A549 (cell line): ENCODE measurements around the gene HCFC2. TPM values are rescaled to one million over a fixed set of nuclear protein-coding genes. Genes with fewer than 3 reads are reported as not detected.

ENCODE experiments used
- ATAC-seq, 2 experiments: fragments of 200-7000 bp in 1 of 2; fragments of >200 bp in 1 of 2; cut with Nextera tagmentation in 1 of 2; cut with Tn5 transposase in 1 of 2; 3 replicates each; pipeline versions ENCODE4 v1.8.0 to v1.9.1; 2018 to 2020; ENCODE audit warnings: mild to moderate bottlenecking in 1 of 2, moderate library complexity in 1 of 2
- CTCF ChIA-PET: fragments of 300-600 bp; sonication (Branson Sonifier 250); formaldehyde crosslinking; extraction: SDS; loops from one replicate; lab custom pipeline; 2021; ENCODE audit warnings: antibody characterized with exemption, inconsistent platforms; lab: Yijun Ruan, JAX
- POLR2A ChIA-PET: fragments of 350-600 bp; formaldehyde crosslinking; extraction: SDS; loops from one replicate; lab custom pipeline; 2021; ENCODE audit warnings: antibody characterized with exemption, inconsistent platforms; lab: Yijun Ruan, JAX
- DNase-seq, 2 experiments: peaks; one replicate each; pipeline versions ENCODE4 v3.0.0 to v3.0.0-alpha.2; 2011 to 2016; ENCODE audit warnings: low read depth in 1 of 2, low spot score in 1 of 2
- FAIRE-seq: peaks from 2 replicates; lab custom pipeline; 2011; peaks lifted over from hg19 to GRCh38; lab: Jason Lieb, UNC
- H3K27ac ChIP-seq, 2 experiments: fragments of >200 bp; sonication (Bioruptor Twin); formaldehyde crosslinking; 3 replicates each; pipeline ENCODE4 v1.5.1; 2016 to 2017
- H3K4me1 ChIP-seq: fragments of >200 bp; sonication (Bioruptor Twin); formaldehyde crosslinking; 3 replicates; pipeline ENCODE4 v1.6.1; 2016
- H3K4me2 ChIP-seq: fragments of >200 bp; sonication (Bioruptor Twin); formaldehyde crosslinking; 3 replicates; pipeline ENCODE4 v1.6.1; 2016
- H3K4me3 ChIP-seq: fragments of >200 bp; sonication (Bioruptor Twin); formaldehyde crosslinking; 3 replicates; pipeline ENCODE4 v1.5.1; 2016
- H3K9me3 ChIP-seq: fragments of >200 bp; sonication (Bioruptor Twin); formaldehyde crosslinking; 3 replicates; pipeline ENCODE4 v1.6.1; 2016
- ATOH8 ChIP-seq: fragments of 250-450 bp; sonication (Bioruptor Pico); IDR thresholded peaks from 2 replicates; pipeline ENCODE4 v1.5.0; 2020; ENCODE audit warnings: low read depth, mild to moderate bottlenecking, moderate library complexity
- BCL3 ChIP-seq: fragments of >200 bp; sonication (Bioruptor Twin); formaldehyde crosslinking; IDR thresholded peaks from 3 replicates; pipeline ENCODE4 v1.6.1; 2016
- CHD2 ChIP-seq: fragments of 150-350 bp; IDR thresholded peaks from 2 replicates; pipeline ENCODE4 v1.6.1; 2014; ENCODE audit warnings: low read length; ENCODE audit not compliant: partially characterized antibody
- E2F6 ChIP-seq: IDR thresholded peaks from 2 replicates; pipeline ENCODE4 v1.6.1; 2012; ENCODE audit warnings: low read depth, borderline replicate concordance
- EHF ChIP-seq: fragments of 250-450 bp; sonication (Bioruptor Pico); IDR thresholded peaks from 2 replicates; pipeline ENCODE4 v1.5.0; 2020; ENCODE audit warnings: mild to moderate bottlenecking
- EP300 ChIP-seq, 2 experiments: fragments of >200 bp; sonication (Bioruptor Twin); formaldehyde crosslinking; IDR thresholded peaks; 2 replicates in 1 of 2; 3 replicates in 1 of 2; pipeline ENCODE4 v1.6.1; 2016 to 2017
- FOSL2 ChIP-seq, 2 experiments: fragments of 450-650 bp in 1 of 2; fragments of >200 bp in 1 of 2; sonication (Bioruptor Twin) in 1 of 2; formaldehyde crosslinking; IDR thresholded peaks; 2 replicates each; pipeline versions ENCODE4 v1.5.0 to v1.6.1; 2016 to 2020; ENCODE audit warnings: mild to moderate bottlenecking in 1 of 2, moderate library complexity in 1 of 2
- HOXA7 ChIP-seq: fragments of 250-450 bp; sonication (Bioruptor Pico); IDR thresholded peaks from 2 replicates; pipeline ENCODE4 v1.5.0; 2020; ENCODE audit warnings: mild to moderate bottlenecking, moderate library complexity
- JUN ChIP-seq, 2 experiments: fragments of >200 bp; sonication (Bioruptor Twin); formaldehyde crosslinking; IDR thresholded peaks; 2 replicates in 1 of 2; 3 replicates in 1 of 2; pipeline ENCODE4 v1.6.1; 2016 to 2017
- JUNB ChIP-seq: fragments of >200 bp; sonication (Bioruptor Twin); formaldehyde crosslinking; IDR thresholded peaks from 2 replicates; pipeline ENCODE4 v1.6.1; 2016
- MAX ChIP-seq: IDR thresholded peaks from 2 replicates; pipeline ENCODE4 v1.6.1; 2012
- MAZ ChIP-seq: fragments of 150-350 bp; IDR thresholded peaks from 2 replicates; pipeline ENCODE4 v1.6.1; 2014; ENCODE audit warnings: antibody characterized with exemption, low read depth, low read length, borderline replicate concordance
- NPAS2 ChIP-seq: fragments of 250-450 bp; sonication (Bioruptor Pico); IDR thresholded peaks from 2 replicates; pipeline ENCODE4 v1.8.0; 2022; ENCODE audit warnings: mild to moderate bottlenecking, moderate library complexity, borderline replicate concordance
- NR3C1 ChIP-seq: fragments of >200 bp; sonication (Bioruptor Twin); formaldehyde crosslinking; IDR thresholded peaks from 3 replicates; pipeline ENCODE4 v1.6.1; 2017
- PHF8 ChIP-seq: fragments of 200-600 bp; sonication (generic); IDR thresholded peaks from 2 replicates; pipeline ENCODE4 v1.6.1; 2016; ENCODE audit warnings: low read depth, mild to moderate bottlenecking, antibody characterized with exemption, moderate library complexity, borderline replicate concordance
- RAD21 ChIP-seq, 2 experiments: fragments of >200 bp in 1 of 2; sonication (Bioruptor Twin) in 1 of 2; formaldehyde crosslinking in 1 of 2; IDR thresholded peaks in 1 of 2; conservative IDR thresholded peaks in 1 of 2; 2 replicates in 1 of 2; 3 replicates in 1 of 2; pipeline ENCODE4 v1.6.1; 2012 to 2018; ENCODE audit warnings: inconsistent platforms in 1 of 2
- REST ChIP-seq: fragments of 200-600 bp; sonication (generic); IDR thresholded peaks from 2 replicates; pipeline ENCODE4 v1.6.1; 2016; ENCODE audit warnings: antibody characterized with exemption, mild to moderate bottlenecking, moderate library complexity
- RFX5 ChIP-seq: fragments of 450-650 bp; IDR thresholded peaks from 2 replicates; pipeline ENCODE4 v1.7.1; 2014; ENCODE audit warnings: antibody characterized with exemption, mild to moderate bottlenecking, moderate library complexity
- RNF2 ChIP-seq: fragments of 200-600 bp; sonication (generic); IDR thresholded peaks from 2 replicates; pipeline ENCODE4 v1.6.1; 2016; ENCODE audit warnings: low read depth, mild to moderate bottlenecking, antibody characterized with exemption, moderate library complexity, borderline replicate concordance
- SMC3 ChIP-seq: fragments of >200 bp; sonication (Bioruptor Twin); formaldehyde crosslinking; IDR thresholded peaks from 3 replicates; pipeline ENCODE4 v1.6.1; 2018; ENCODE audit warnings: inconsistent platforms
- TP53 ChIP-seq: fragments of 250-450 bp; sonication (Bioruptor Pico); IDR thresholded peaks from 2 replicates; pipeline ENCODE4 v1.5.0; 2021; ENCODE audit warnings: mild to moderate bottlenecking, moderate library complexity
- USF2 ChIP-seq: fragments of 450-650 bp; IDR thresholded peaks from 2 replicates; pipeline ENCODE4 v1.6.1; 2014; ENCODE audit warnings: antibody characterized with exemption
- ZC3H11A ChIP-seq: fragments of 450-650 bp; IDR thresholded peaks from 2 replicates; pipeline ENCODE4 v1.6.1; 2014; ENCODE audit warnings: antibody characterized with exemption, mild to moderate bottlenecking
- ZFP36 ChIP-seq: fragments of 450-650 bp; IDR thresholded peaks from 2 replicates; pipeline ENCODE4 v1.6.1; 2014; ENCODE audit warnings: borderline replicate concordance; ENCODE audit not compliant: partially characterized antibody
- ZSCAN20 ChIP-seq: fragments of 250-450 bp; sonication (Bioruptor Pico); IDR thresholded peaks from 2 replicates; pipeline ENCODE4 v1.8.0; 2022; ENCODE audit warnings: mild to moderate bottlenecking, moderate library complexity
- WGBS: methylation state at CpG from one replicate; pipeline ENCODE4 v1.1.6; 2017; ENCODE audit errors: missing lambda C conversion rate; 5-methylcytosine and 5-hydroxymethylcytosine counted together
- polyA plus RNA-seq, 4 experiments: library from polyadenylated mRNA; depleted of rRNA in 3 of 4; stranded (reverse); fragments of >200 nt; fragmentation: RNase III in 1 of 4; extraction: RNeasy Plus Mini Kit Qiagen cat#74134 plus additional on column Dnase treatment in 1 of 4; gene quantifications; 2 replicates in 3 of 4; 3 replicates in 1 of 4; pipeline ENCODE4 v1.2.3, GENCODE V29; 2011 to 2017

HCFC2 gene
- polyA plus RNA-seq, 2 of the 4 experiments (the other 2 are of a cell fraction), result 5.0 to 10.0 TPM

- no peaks in the 10 kb centered on the region for H3K9me3 ChIP-seq
- no peak overlapping the region for H3K27ac ChIP-seq
- POLR2A ChIA-PET, result no interaction called here
- peaks cover 46% of the 10 kb centered on the region for H3K4me1 ChIP-seq
- no peak overlapping the region for H3K4me2 ChIP-seq
- 95% methylated on average over 3 of the region's 3 CpGs for WGBS
- CTCF ChIA-PET, result interaction anchor here (2.3 to 3.4 kb wide), 2 partner anchors 18 kb away, joined by 4 to 21 read pairs; no protein-coding TSS in a partner anchor
- no peak for TF ChIP-seq ATOH8
- TF ChIP-seq CHD2, result no peak
- TF ChIP-seq RAD21 (conservative IDR thresholded peaks at IDR 0.05 in 1 of 2, IDR thresholded peaks at IDR 0.05 in 1 of 2), result no peak
- no peak for TF ChIP-seq HOXA7 (CRISPR knock-in tag)
- no peak for TF ChIP-seq E2F6
- TF ChIP-seq RFX5, result no peak
- TF ChIP-seq NR3C1, result no peak
- no peak for TF ChIP-seq REST
- TF ChIP-seq ZFP36, result no peak
- no peak for TF ChIP-seq EP300 (IDR thresholded peaks at IDR 0.05)
- no peak for TF ChIP-seq ZSCAN20 (CRISPR knock-in tag)
- no peak for TF ChIP-seq JUN (IDR thresholded peaks at IDR 0.05)
- no peak for TF ChIP-seq TP53
- TF ChIP-seq RNF2, result no peak
- TF ChIP-seq SMC3, result no peak
- no peak for TF ChIP-seq ZC3H11A
- H3K4me3 ChIP-seq, result no peak overlapping the region
- FAIRE-seq (no peak), ATAC-seq (no peak), DNase-seq (no peak)
Observed at GRCh38 chr12:104126548-104126947, 62.2 kb downstream of the HCFC2 start.

- Histone ChIP-seq H3K4me2 (peak overlapping the region; percentile 59), H3K27ac (peak overlapping the region in 1 of 2 experiments; percentile 39; a peak in 1 of 6 replicates), H3K4me3 (no peak overlapping the region), H3K4me1 (peaks cover 59% of the 10 kb centered on the region), H3K9me3 (no peaks in the 10 kb centered on the region)
- no peak for DNase-seq
- ChIA-PET CTCF (interaction anchor here (1.6 kb wide), 1 partner anchor 253 kb away, joined by 3 read pairs; no protein-coding TSS in a partner anchor), POLR2A (no interaction called here)
- TF ChIP-seq ZSCAN20 (CRISPR knock-in tag) (no peak), PHF8 (no peak), FOSL2 (IDR thresholded peaks at IDR 0.05) (no peak), FOSL2 (CRISPR knock-in tag; IDR thresholded peaks at IDR 0.05) (no peak), JUN (IDR thresholded peaks at IDR 0.05) (no peak), JUNB (no peak), NPAS2 (CRISPR knock-in tag) (no peak), RNF2 (no peak), REST (no peak), MAX (no peak), MAZ (no peak), BCL3 (no peak), USF2 (no peak), EHF (CRISPR knock-in tag) (no peak)
- peak in 1 of 2 experiments; percentile 26; a peak in 2 of 6 replicates for ATAC-seq
- 5% methylated on average over 2 of the region's 2 CpGs for WGBS
- no peak for FAIRE-seq
Observed at GRCh38 chr12:104130760-104131159, 66.4 kb downstream of the HCFC2 start.
